Endothelial cell of umbilical vein (primary cell): ENCODE results near the gene NEK8. TPM values are rescaled to one million over a fixed set of nuclear protein-coding genes. Genes with fewer than 3 reads are reported as not detected.

ENCODE experiments used
- BruUV-seq: library from RNA; stranded (reverse); fragments of 400-500 nt; replicated peaks from 2 replicates; lab custom pipeline; 2021; lab: Mats Ljungman, UMichigan
- CTCF ChIA-PET: fragments of 300-600, 350-600 bp; sonication (Branson Sonifier 250); formaldehyde crosslinking; loops from one replicate; lab custom pipeline; 2021; ENCODE audit warnings: antibody characterized with exemption, inconsistent platforms; lab: Charles Lee
- POLR2A ChIA-PET: fragments of 300-600, 350-600 bp; sonication (Branson Sonifier 250); formaldehyde crosslinking; loops from one replicate; lab custom pipeline; 2021; ENCODE audit warnings: antibody characterized with exemption, inconsistent platforms; lab: Charles Lee
- DNase-seq: peaks from one replicate; pipeline ENCODE4 v3.0.0-alpha.2; 2011; ENCODE audit warnings: low read depth, low spot score
- FAIRE-seq: peaks from 2 replicates; lab custom pipeline; 2011; peaks lifted over from hg19 to GRCh38; lab: Jason Lieb, UNC
- H2AFZ ChIP-seq: 2 replicates; pipeline ENCODE4 v1.6.0; 2012; ENCODE audit warnings: low read depth, low read length, control low read depth, inconsistent platforms
- H3K27ac ChIP-seq: 2 replicates; pipeline ENCODE4 v1.5.1; 2011; ENCODE audit warnings: low read depth, mild to moderate bottlenecking, control low read depth, low read length, moderate library complexity; ENCODE audit not compliant: insufficient read depth
- H3K27me3 ChIP-seq, 2 experiments: 2 replicates each; pipeline versions ENCODE4 v1.6.0 to v1.6.1; 2011; ENCODE audit warnings: low read length in 2 of 2, mixed read lengths in 1 of 2; ENCODE audit not compliant: control insufficient read depth in 2 of 2, insufficient read depth in 2 of 2
- H3K36me3 ChIP-seq, 2 experiments: 2 replicates in 1 of 2; 3 replicates in 1 of 2; pipeline ENCODE4 v1.5.1; 2011; ENCODE audit warnings: low read length in 2 of 2, mild to moderate bottlenecking in 1 of 2, moderate library complexity in 1 of 2; ENCODE audit not compliant: control insufficient read depth in 2 of 2, insufficient read depth in 2 of 2; ENCODE audit errors: extremely low read depth in 1 of 2
- H3K4me1 ChIP-seq: 3 replicates; pipeline ENCODE4 v1.5.1; 2011; ENCODE audit warnings: mild to moderate bottlenecking, low read length; ENCODE audit not compliant: control insufficient read depth, insufficient read depth; ENCODE audit errors: extremely low read depth
- H3K4me2 ChIP-seq: 2 replicates; pipeline ENCODE4 v1.6.1; 2011; ENCODE audit warnings: low read length, control low read depth, mixed read lengths; ENCODE audit not compliant: insufficient read depth
- H3K4me3 ChIP-seq, 3 experiments: fragments of 200-600 bp in 1 of 3; sonication (generic), shearing (Covaris generic) in 1 of 3; replicated peaks in 1 of 3; 2 replicates each; pipeline ENCODE4 v1.5.1; 2011 to 2016; ENCODE audit warnings: control low read depth in 3 of 3, low read length in 3 of 3, mild to moderate bottlenecking in 2 of 3, inconsistent platforms in 1 of 3, low read depth in 1 of 3, moderate library complexity in 1 of 3; ENCODE audit not compliant: insufficient read depth in 1 of 3
- H3K79me2 ChIP-seq: 2 replicates; pipeline ENCODE4 v1.6.0; 2012; ENCODE audit warnings: low read length, inconsistent platforms; ENCODE audit not compliant: control insufficient read depth, insufficient read depth
- H3K9ac ChIP-seq: replicated peaks from 2 replicates; pipeline ENCODE3; 2011; ENCODE audit warnings: low read length, control low read depth; ENCODE audit not compliant: insufficient read depth; ENCODE audit errors: extremely low read depth
- H3K9me1 ChIP-seq: replicated peaks from 3 replicates; pipeline ENCODE4 v1.6.0; 2011; ENCODE audit warnings: mild to moderate bottlenecking, low read length; ENCODE audit not compliant: control insufficient read depth, insufficient read depth; ENCODE audit errors: extremely low read depth
- H3K9me3 ChIP-seq: replicated peaks from 2 replicates; pipeline ENCODE4 v1.5.1; 2012; ENCODE audit warnings: low read length, inconsistent platforms; ENCODE audit not compliant: control insufficient read depth, insufficient read depth
- H4K20me1 ChIP-seq: replicated peaks from 2 replicates; pipeline ENCODE3; 2011; ENCODE audit warnings: mild to moderate bottlenecking, low read length; ENCODE audit not compliant: control insufficient read depth, insufficient read depth; ENCODE audit errors: extremely low read depth
- CTCF ChIP-seq, 2 donors: IDR thresholded peaks; 1 replicate in 1 of 2; 2 replicates in 1 of 2; pipeline ENCODE4 v1.5.1; 2011; ENCODE audit warnings: low read length in 2 of 2, mild to moderate bottlenecking in 2 of 2, moderate library complexity in 2 of 2, control low read depth in 1 of 2, inconsistent platforms in 1 of 2, low read depth in 1 of 2; ENCODE audit not compliant: insufficient read depth in 1 of 2; ENCODE audit errors: extremely low read depth in 1 of 2
- EZH2 ChIP-seq: IDR thresholded peaks from 2 replicates; pipeline ENCODE4 v1.6.1; 2012; ENCODE audit warnings: borderline replicate concordance, low read depth, mild to moderate bottlenecking, moderate library complexity, low read length, inconsistent platforms; ENCODE audit not compliant: severe bottlenecking
- FOS ChIP-seq: IDR thresholded peaks from 2 replicates; pipeline ENCODE4 v1.6.1; 2011; ENCODE audit warnings: mild to moderate bottlenecking, low read length, moderate library complexity, borderline replicate concordance; ENCODE audit not compliant: insufficient read depth
- GATA2 ChIP-seq: IDR thresholded peaks from 2 replicates; pipeline ENCODE4 v1.7.0; 2011; ENCODE audit warnings: low read depth, mild to moderate bottlenecking, moderate library complexity, mixed read lengths, low read length; ENCODE audit not compliant: insufficient read length, insufficient read depth
- JUN ChIP-seq: IDR thresholded peaks from 2 replicates; pipeline ENCODE4 v1.6.1; 2011; ENCODE audit warnings: borderline replicate concordance, low read depth; ENCODE audit not compliant: insufficient read length, insufficient read depth
- MAX ChIP-seq: IDR thresholded peaks from 2 replicates; pipeline ENCODE4 v1.6.1; 2011; ENCODE audit not compliant: insufficient read depth, insufficient read length
- MYC ChIP-seq: IDR thresholded peaks from one replicate; pipeline ENCODE4 v1.6.1; 2011; ENCODE audit warnings: mild to moderate bottlenecking, low read depth, low read length
- POLR2A ChIP-seq: IDR thresholded peaks from 2 replicates; pipeline ENCODE4 v1.6.1; 2012; ENCODE audit warnings: low read depth, mild to moderate bottlenecking, control low read depth, low read length
- POLR2AphosphoS5 ChIP-seq: IDR thresholded peaks from 2 replicates; pipeline ENCODE4 v1.6.1; 2012; ENCODE audit warnings: low read depth, mild to moderate bottlenecking, control low read depth, low read length, moderate library complexity; ENCODE audit not compliant: insufficient read depth
- dilution Hi-C: fragments of 300-500 bp; cut with MboI; formaldehyde crosslinking; loops from one replicate; pipeline ENCODE4 v1.15.0; 2019; ENCODE audit warnings: low sequenced_read_pairs; ENCODE audit not compliant: extremely low pct_ligation_motif_present
- intact Hi-C: fragments of 100-400 bp; cut with micrococcal nuclease; formaldehyde crosslinking; loops from one replicate; pipeline ENCODE4 v1.10.0; 2022
- polyA plus RNA-seq, 4 experiments: library from polyadenylated mRNA; depleted of rRNA in 3 of 4; stranded (reverse) in 3 of 4; unstranded in 1 of 4; fragments of >200 nt; gene quantifications; 2 replicates each; pipeline versions ENCODE4 v1.2.1 to v1.2.3, GENCODE V29; 2011 to 2012; ENCODE audit warnings: missing spikeins in 1 of 4
- total RNA-seq: library from RNA; stranded (reverse); gene quantifications from 2 replicates; pipeline ENCODE4 v1.2.3, GENCODE V29; 2021

Gene NEK8
- total and polyA plus RNA-seq, 2 donors (not counting 3 experiments of a cell fraction or from before 2014, with no cell fraction given): 3.1 to 3.2 TPM

GRCh38 chr17:28751600-28752366 is 23.2 kb downstream of the NEK8 start:
- TF ChIP-seq CTCF (IDR thresholded peaks at IDR 0.05; ENCODE audit: extremely low read depth in 1 of 2, insufficient read depth in 1 of 2, low read depth in 1 of 2, low read length in 2 of 2): no peak
- no peak for TF ChIP-seq MAX
- TF ChIP-seq POLR2A: no peak
- TF ChIP-seq EZH2: no peak
- no peak for TF ChIP-seq POLR2AphosphoS5
- TF ChIP-seq FOS: no peak
- TF ChIP-seq MYC: no peak
- TF ChIP-seq JUN: no peak
- no peak for TF ChIP-seq GATA2
- Histone ChIP-seq H4K20me1 (no peaks in the 10 kb centered on the region), H3K4me1 (peaks cover 9% of the 10 kb centered on the region), H3K79me2 (peaks cover 4% of the 10 kb centered on the region), H3K4me3 (no peak overlapping the region), H3K27ac (no peak overlapping the region), H3K36me3 (peaks cover 4 to 18% of the 10 kb centered on the region in 2 experiments), H3K9ac (no peak overlapping the region), H3K9me3 (no peaks in the 10 kb centered on the region), H3K4me2 (no peak overlapping the region), H3K9me1 (no peaks in the 10 kb centered on the region), H2AFZ (no peak overlapping the region), H3K27me3 (no peaks in the 10 kb centered on the region)
- DNase-seq (no peak), FAIRE-seq (no peak)
- intact Hi-C loops (no loop called here), dilution Hi-C loops (no loop called here)
- BruUV-seq: no TSS peak
- ChIA-PET CTCF (interaction anchor here (0.7 to 16.6 kb wide), 7 partner anchors 9 to 141 kb away, joined by 3 to 602 read pairs (median 21); partner anchors contain the start of genes NEK8 and TLCD1), POLR2A (interaction anchor here (0.7 kb wide), 2 partner anchors 10 to 100 kb away, joined by 3 read pairs; no protein-coding TSS in a partner anchor)
